T-helper 1 cell treated with Interleukin-12 subunit alpha and Interleukin-12 subunit beta and Interleukin-4 antibody, amounts not matched to agents 30 ng/mL and 1 ng/mL, for 36 hours (primary cell): ENCODE results near the gene GLI1. TPM values are rescaled to one million over a fixed set of nuclear protein-coding genes. Genes with fewer than 3 reads are reported as not detected.
"Not testable (repeated sequence)": the region's sequence is repeated elsewhere in the genome, so short reads cannot be mapped to it uniquely, and the experiment has no call there.

Source experiments
- intact Hi-C: fragments of 100-400 bp; cut with micrococcal nuclease; formaldehyde crosslinking; loops from one replicate; pipeline ENCODE4 v1.15.1; 2024
- total RNA-seq: library from RNA; stranded (reverse); gene quantifications from 2 replicates; pipeline ENCODE4 v1.2.3, GENCODE V29; 2022

Gene GLI1
- total RNA-seq, 1 donor from 2014 or later: 0.51 TPM

- intact Hi-C loops: no loop called here
Measured at GRCh38 chr12:57515934-57516541, 56.5 kb downstream of the GLI1 start.

GRCh38 chr12:57516617-57517153 lies 57.1 kb downstream of the GLI1 start:
- intact Hi-C loops: no loop called here

GRCh38 chr12:57517187-57517586 lies 57.6 kb downstream of the GLI1 start:
- intact Hi-C loops: no loop called here

- intact Hi-C loops: not testable (repeated sequence)
Measured at GRCh38 chr12:57517718-57518117, 58.1 kb downstream of the GLI1 start.

- intact Hi-C loops: no loop called here
Measured at GRCh38 chr12:57518176-57518919, 58.8 kb downstream of the GLI1 start.

GRCh38 chr12:57518920-57519795 lies 59.6 kb downstream of the GLI1 start:
- intact Hi-C loops: no loop called here

GRCh38 chr12:57519796-57520052 lies 60.1 kb downstream of the GLI1 start:
- intact Hi-C loops: loop anchor here (1.0 to 10.0 kb wide), 16 partner anchors 28 to 1547 kb away; partner anchors contain the start of genes CDK4, CTDSP2, DCTN2 and NACA

- intact Hi-C loops: loop anchor here (1.0 to 10.0 kb wide), 16 partner anchors 27 to 1548 kb away; partner anchors contain the start of genes CDK4, CTDSP2, DCTN2 and NACA
Measured at GRCh38 chr12:57520053-57520818, 60.7 kb downstream of the GLI1 start, which contains the start of gene DDIT3. Gene DDIT3, minus strand, starts transcription at chr12:57520514. Its CDS starts 3,108 bp downstream, at chr12:57517406.

GRCh38 chr12:57521525-57522010 lies 62.0 kb downstream of the GLI1 start:
- intact Hi-C loops: loop anchor here (1.0 to 10.0 kb wide), 12 partner anchors 45 to 1549 kb away; partner anchors contain the start of genes ATP23, CTDSP2, GLI1 and NEMP1

Other genes starting within 250 kb of the GLI1 start
- 0.37 and 0.56 TPM in 2 replicates for gene NXPH4, start 243.0 kb upstream of the GLI1 start, total RNA-seq
- 166 and 181 TPM in 2 replicates for gene SHMT2, start 230.1 kb upstream of the GLI1 start, total RNA-seq
- gene STAC3, start 208.6 kb upstream of the GLI1 start, total RNA-seq: 4.2 and 5.7 TPM in 2 replicates
- 67.4 and 68.3 TPM in 2 replicates for gene R3HDM2, start 28.7 kb upstream of the GLI1 start, total RNA-seq
- gene INHBC, start 25.0 kb upstream of the GLI1 start, total RNA-seq: not detected in 2 replicates
- 0.07 TPM in 1 of 2 replicates, not detected in the other for gene INHBE, start 4.5 kb upstream of the GLI1 start, total RNA-seq
- 190 and 192 TPM in 2 replicates for gene ARHGAP9, start 20.1 kb downstream of the GLI1 start, total RNA-seq
- 224 TPM in 2 replicates for gene MARS1, start 28.3 kb downstream of the GLI1 start, total RNA-seq
- gene DDIT3, start 60.7 kb downstream of the GLI1 start, total RNA-seq: 20.1 and 22.0 TPM in 2 replicates
- gene MBD6, start 63.0 kb downstream of the GLI1 start, total RNA-seq: 73.2 and 84.8 TPM in 2 replicates
- gene DCTN2, start 87.4 kb downstream of the GLI1 start, total RNA-seq: 88.6 and 89.2 TPM in 2 replicates
- gene KIF5A, start 90.3 kb downstream of the GLI1 start, total RNA-seq: 1.5 and 2.2 TPM in 2 replicates
- 24.8 and 26.3 TPM in 2 replicates for gene PIP4K2C, start 131.4 kb downstream of the GLI1 start, total RNA-seq
- 25.7 and 27.5 TPM in 2 replicates for gene DTX3, start 145.0 kb downstream of the GLI1 start, total RNA-seq
- gene ARHGEF25, start 151.7 kb downstream of the GLI1 start, total RNA-seq: 0.34 and 0.51 TPM in 2 replicates
- 4.3 and 4.5 TPM in 2 replicates for gene B4GALNT1, start 173.4 kb downstream of the GLI1 start, total RNA-seq
- 161 and 162 TPM in 2 replicates for gene OS9, start 234.3 kb downstream of the GLI1 start, total RNA-seq